PC-3 (cell line): ENCODE data around the gene SPRY1. TPM values are rescaled to one million over a fixed set of nuclear protein-coding genes. Genes with fewer than 3 reads are reported as not detected.

Experiments used
- ATAC-seq: fragments of 200-7000 bp; cut with Tn5 transposase; 2 replicates; pipeline ENCODE4 v1.9.1; 2020; ENCODE audit warnings: mild to moderate bottlenecking, moderate library complexity
- BruUV-seq: library from RNA; stranded (reverse); fragments of 400-500 nt; replicated peaks from 2 replicates; lab custom pipeline; 2021; lab: Mats Ljungman, UMichigan
- CTCF ChIA-PET: fragments of 300-600 bp; sonication (Branson Sonifier 250); formaldehyde crosslinking; loops from one replicate; lab custom pipeline; 2022; ENCODE audit warnings: antibody characterized with exemption; lab: Charles Lee
- POLR2A ChIA-PET: fragments of 300-600 bp; sonication (Branson Sonifier 250); formaldehyde crosslinking; loops from one replicate; lab custom pipeline; 2022; ENCODE audit warnings: antibody characterized with exemption; ENCODE audit not compliant: unreplicated experiment; lab: Charles Lee
- DNase-seq: peaks from one replicate; pipeline ENCODE4 v3.0.0-alpha.2; 2015
- H2AFZ ChIP-seq: fragments of 300-600 bp; sonication (generic); 2 replicates; pipeline ENCODE4 v1.6.0; 2016; ENCODE audit warnings: antibody characterized with exemption, low read length
- H3F3A ChIP-seq: fragments of 300-600 bp; sonication (generic); one replicate; pipeline ENCODE4 v1.6.0; 2017; ENCODE audit warnings: antibody characterized with exemption, low read length, control low read depth, mild to moderate bottlenecking; ENCODE audit not compliant: unreplicated experiment
- H3K27ac ChIP-seq: fragments of 300-600 bp; sonication (generic); 2 replicates; pipeline ENCODE4 v1.5.1; 2016; ENCODE audit warnings: mild to moderate bottlenecking, low read length
- H3K27me3 ChIP-seq: fragments of 300-600 bp; sonication (generic); 2 replicates; pipeline ENCODE4 v1.6.1; 2016; ENCODE audit warnings: low read length, mixed read lengths
- H3K36me3 ChIP-seq: fragments of 300-600 bp; sonication (generic); 2 replicates; pipeline ENCODE4 v1.6.1; 2016; ENCODE audit warnings: low read depth, mixed run types, low read length, mixed read lengths
- H3K4me1 ChIP-seq: fragments of 300-600 bp; sonication (generic); 2 replicates; pipeline ENCODE4 v1.5.1; 2016; ENCODE audit warnings: low read length; ENCODE audit not compliant: insufficient read depth
- H3K4me2 ChIP-seq: fragments of 300-600 bp; sonication (generic); 2 replicates; pipeline ENCODE4 v1.6.0; 2016; ENCODE audit warnings: low read length
- H3K4me3 ChIP-seq: fragments of 300-600 bp; sonication (generic); 2 replicates; pipeline ENCODE4 v1.5.1; 2016; ENCODE audit warnings: mild to moderate bottlenecking, low read length, mixed read lengths
- H3K79me2 ChIP-seq: fragments of 300-600 bp; sonication (generic); 2 replicates; pipeline ENCODE4 v1.6.1; 2017; ENCODE audit warnings: low read length, mixed read lengths
- H3K9ac ChIP-seq: fragments of 300-600 bp; sonication (generic); 2 replicates; pipeline ENCODE4 v1.6.0; 2016; ENCODE audit warnings: mild to moderate bottlenecking, low read length
- H3K9me2 ChIP-seq: fragments of 300-600 bp; sonication (generic); replicated peaks from 2 replicates; pipeline ENCODE4 v1.6.1; 2016; ENCODE audit warnings: mixed run types, low read length, mixed read lengths
- H3K9me3 ChIP-seq: fragments of 300-600 bp; sonication (generic); 2 replicates; pipeline ENCODE4 v1.6.1; 2016; ENCODE audit warnings: low read length, mixed read lengths
- H4K20me1 ChIP-seq: fragments of 300-600 bp; sonication (generic); 2 replicates; pipeline ENCODE4 v1.6.1; 2016; ENCODE audit warnings: low read length, mixed read lengths
- CTCF ChIP-seq: fragments of 300-600 bp; sonication (generic); conservative IDR thresholded peaks from 2 replicates; pipeline ENCODE4 v1.5.1; 2017; ENCODE audit warnings: antibody characterized with exemption, low read depth, mild to moderate bottlenecking, low read length
- EZH2 ChIP-seq: fragments of 300-600 bp; sonication (generic); IDR thresholded peaks from one replicate; pipeline ENCODE4 v1.6.1; 2017; ENCODE audit warnings: antibody characterized with exemption, mild to moderate bottlenecking, low read length; ENCODE audit not compliant: unreplicated experiment
- EZH2phosphoT487 ChIP-seq: fragments of 300-600 bp; sonication (generic); IDR thresholded peaks from 2 replicates; pipeline ENCODE4 v1.6.1; 2018; ENCODE audit warnings: mild to moderate bottlenecking, antibody characterized with exemption, low read length, borderline replicate concordance
- intact Hi-C: fragments of 100-400 bp; cut with micrococcal nuclease; formaldehyde crosslinking; loops from 2 replicates; pipeline ENCODE4 v1.9.0; 2023
- total RNA-seq: library from RNA; depleted of rRNA; stranded (reverse); fragments of >200 nt; gene quantifications from 2 replicates; pipeline ENCODE4 v1.2.3, GENCODE V29; 2014

The SPRY1 gene
- total RNA-seq, 1 experiment from 2014 or later, result 26.4 TPM

- H3F3A ChIP-seq, result no peaks in the 10 kb centered on the region
- H3K79me2 ChIP-seq, result no peaks in the 10 kb centered on the region
- H4K20me1 ChIP-seq, result no peaks in the 10 kb centered on the region
- ATAC-seq (no peak), DNase-seq (no peak)
- H3K4me1 ChIP-seq, result no peaks in the 10 kb centered on the region
- intact Hi-C loops, result no loop called here
- H3K9me2 ChIP-seq, result no peaks in the 10 kb centered on the region
- BruUV-seq, result no TSS peak
- H3K4me2 ChIP-seq, result no peak overlapping the region
- no peak overlapping the region for H3K27ac ChIP-seq
- POLR2A ChIA-PET, result no interaction called here
- no peak overlapping the region for H3K9ac ChIP-seq
- no peak overlapping the region for H3K4me3 ChIP-seq
- no peaks in the 10 kb centered on the region for H3K27me3 ChIP-seq
- no peak for TF ChIP-seq CTCF
- no peak for TF ChIP-seq EZH2phosphoT487
- TF ChIP-seq EZH2, result no peak
- no peak overlapping the region for H2AFZ ChIP-seq
- H3K36me3 ChIP-seq, result no peaks in the 10 kb centered on the region; the same call in 1 of the 2 replicates
- H3K9me3 ChIP-seq, result no peaks in the 10 kb centered on the region
- CTCF ChIA-PET, result no interaction called here
These were observed 33.9 kb downstream of the SPRY1 start for GRCh38 chr4:123430501-123430900.

GRCh38 chr4:123433573-123433972, 37.0 kb downstream of the SPRY1 start:
- Histone ChIP-seq H2AFZ (no peak overlapping the region), H3K9me3 (no peaks in the 10 kb centered on the region), H3K79me2 (no peaks in the 10 kb centered on the region), H3F3A (no peaks in the 10 kb centered on the region), H3K9me2 (no peaks in the 10 kb centered on the region), H3K4me3 (no peak overlapping the region), H3K4me2 (no peak overlapping the region), H3K27me3 (no peaks in the 10 kb centered on the region), H3K27ac (no peak overlapping the region), H3K4me1 (no peaks in the 10 kb centered on the region), H3K9ac (no peak overlapping the region), H3K36me3 (no peaks in the 10 kb centered on the region), H4K20me1 (no peaks in the 10 kb centered on the region)
- BruUV-seq, result no TSS peak
- intact Hi-C loops, result no loop called here
- ATAC-seq (no peak), DNase-seq (no peak)
- POLR2A ChIA-PET, result no interaction called here
- CTCF ChIA-PET, result no interaction called here
- TF ChIP-seq EZH2phosphoT487 (no peak), CTCF (no peak), EZH2 (no peak)

GRCh38 chr4:123433976-123434375, 37.4 kb downstream of the SPRY1 start:
- CTCF ChIA-PET, result no interaction called here
- POLR2A ChIA-PET, result no interaction called here
- intact Hi-C loops, result no loop called here

More at GRCh38 chr4:123433976-123434375, 37.4 kb downstream of the SPRY1 start:
- Histone ChIP-seq H3K4me1 (no peaks in the 10 kb centered on the region), H3K27ac (no peak overlapping the region), H3K27me3 (no peaks in the 10 kb centered on the region), H3K9me3 (no peaks in the 10 kb centered on the region), H3K9ac (no peak overlapping the region), H3K36me3 (no peaks in the 10 kb centered on the region), H3K4me2 (no peak overlapping the region), H4K20me1 (no peaks in the 10 kb centered on the region), H3K4me3 (no peak overlapping the region), H3K79me2 (no peaks in the 10 kb centered on the region), H3K9me2 (no peaks in the 10 kb centered on the region), H2AFZ (no peak overlapping the region), H3F3A (no peaks in the 10 kb centered on the region)
- DNase-seq (no peak), ATAC-seq (no peak)
- TF ChIP-seq CTCF (no peak), EZH2phosphoT487 (no peak), EZH2 (no peak)
- BruUV-seq, result no TSS peak
